ENCODE results near the gene CCDC9B.

The CCDC9B gene

DNA sequence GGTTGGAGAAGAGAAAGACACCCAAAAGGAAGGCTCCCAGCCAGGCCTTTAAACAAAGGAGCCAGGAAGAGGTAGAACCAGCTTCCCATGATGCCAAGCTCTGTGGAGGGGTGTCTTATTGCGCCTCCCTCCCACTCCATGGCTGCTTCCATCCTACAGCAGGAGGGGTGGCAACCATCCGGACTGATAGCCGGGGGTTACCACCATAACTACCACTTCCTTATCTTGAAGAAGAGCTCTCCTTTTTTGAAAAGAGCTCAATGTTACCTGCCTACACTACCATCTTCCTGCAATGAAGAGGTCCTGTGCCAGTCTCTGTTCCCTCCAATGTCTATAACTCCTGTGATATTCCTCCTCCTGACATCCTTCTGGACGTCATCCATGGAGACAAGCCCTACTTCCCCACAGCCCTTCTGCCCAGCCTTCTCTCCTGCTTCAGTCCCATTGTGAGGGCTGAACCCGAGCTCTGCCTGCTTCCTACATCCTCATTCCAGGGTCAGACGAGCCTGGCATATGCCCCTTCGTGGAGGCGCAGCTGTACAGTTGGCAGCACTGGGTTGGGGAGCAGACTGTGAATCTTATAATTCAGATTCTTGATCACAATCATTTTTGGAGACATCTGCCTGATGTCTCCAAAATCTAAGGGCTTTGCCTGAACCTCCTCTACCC lies 8.5 kb downstream of the CCDC9B start:
- Histone ChIP-seq H3K36me3 (ENCODE audit: insufficient read depth, low read depth, low read length) (no peaks in the 10 kb centered on the region; the same call in 1 of the 2 replicates), H3K9me3 (ENCODE audit: insufficient read depth, low read depth, low read length) (no peaks in the 10 kb centered on the region), H3K4me1 (ENCODE audit: insufficient read depth, low read length) (peaks cover 24% of the 10 kb centered on the region), H3K27ac (ENCODE audit: low read length) (no peak overlapping the region), H3K27me3 (ENCODE audit: insufficient read depth, low read length) (peaks cover 5% of the 10 kb centered on the region; the same call in 1 of the 2 replicates), H3K4me3 (ENCODE audit: low read length) (no peak overlapping the region), H3K9ac (ENCODE audit: low read depth, low read length) (no peak overlapping the region)

DNA sequence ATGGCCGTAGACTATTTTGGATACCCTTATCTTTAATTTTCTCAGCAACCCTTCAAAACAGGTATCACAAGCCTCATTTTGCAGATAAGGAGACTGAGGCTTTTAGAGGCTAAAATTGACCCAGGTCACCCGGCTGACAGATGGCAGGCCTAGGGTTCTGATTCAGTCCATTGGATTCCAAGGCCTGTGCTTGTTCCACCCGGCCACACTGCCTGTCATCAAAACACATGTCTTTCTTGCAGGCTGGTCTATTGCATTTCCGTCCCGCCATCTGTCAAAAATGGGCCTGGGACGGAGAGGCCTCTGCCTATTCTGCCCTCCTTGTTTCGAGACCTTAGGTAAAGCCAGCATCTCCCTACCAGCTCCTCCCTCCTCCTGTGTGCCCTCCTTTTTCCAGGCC lies 9.1 kb downstream of the CCDC9B start:
- Histone ChIP-seq H3K27ac (ENCODE audit: low read length) (no peak overlapping the region), H3K9ac (ENCODE audit: low read depth, low read length) (no peak overlapping the region), H3K9me3 (ENCODE audit: insufficient read depth, low read depth, low read length) (no peaks in the 10 kb centered on the region), H3K27me3 (ENCODE audit: insufficient read depth, low read length) (no peaks in the 10 kb centered on the region; the same call in 1 of the 2 replicates), H3K36me3 (ENCODE audit: insufficient read depth, low read depth, low read length) (no peaks in the 10 kb centered on the region; the same call in 1 of the 2 replicates), H3K4me1 (ENCODE audit: insufficient read depth, low read length) (peaks cover 30% of the 10 kb centered on the region), H3K4me3 (ENCODE audit: low read length) (no peak overlapping the region)

DNA sequence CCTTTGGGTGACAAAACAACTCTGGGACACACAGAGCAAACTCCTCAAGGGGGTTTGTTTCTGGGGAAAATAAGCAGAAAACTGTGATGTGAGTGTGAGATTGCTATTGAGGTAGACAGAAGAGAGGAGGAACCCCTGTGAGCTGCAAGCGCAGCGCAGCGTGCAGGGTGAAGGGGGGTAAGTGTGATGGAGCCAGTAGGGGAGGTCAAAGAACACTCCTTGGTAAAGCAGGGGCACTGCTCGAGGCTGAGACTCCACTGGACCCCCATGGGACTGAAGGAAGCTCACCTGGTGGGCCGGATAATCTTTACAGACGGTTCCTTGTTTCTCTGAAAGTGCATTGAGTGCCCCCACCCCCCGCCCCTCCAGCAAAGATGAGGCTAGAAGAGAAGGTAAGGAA lies 9.7 kb downstream of the CCDC9B start:
- H3K36me3 ChIP-seq (ENCODE audit: insufficient read depth, low read depth, low read length), result no peaks in the 10 kb centered on the region; the same call in 1 of the 2 replicates
- H3K27ac ChIP-seq (ENCODE audit: low read length), result no peak overlapping the region
- H3K9ac ChIP-seq (ENCODE audit: low read depth, low read length), result no peak overlapping the region
- H3K4me3 ChIP-seq (ENCODE audit: low read length), result no peak overlapping the region
- H3K9me3 ChIP-seq (ENCODE audit: insufficient read depth, low read depth, low read length), result no peaks in the 10 kb centered on the region
- H3K27me3 ChIP-seq (ENCODE audit: insufficient read depth, low read length), result peaks cover 5% of the 10 kb centered on the region; the same call in 1 of the 2 replicates
- H3K4me1 ChIP-seq (ENCODE audit: insufficient read depth, low read length), result peaks cover 36% of the 10 kb centered on the region

DNA sequence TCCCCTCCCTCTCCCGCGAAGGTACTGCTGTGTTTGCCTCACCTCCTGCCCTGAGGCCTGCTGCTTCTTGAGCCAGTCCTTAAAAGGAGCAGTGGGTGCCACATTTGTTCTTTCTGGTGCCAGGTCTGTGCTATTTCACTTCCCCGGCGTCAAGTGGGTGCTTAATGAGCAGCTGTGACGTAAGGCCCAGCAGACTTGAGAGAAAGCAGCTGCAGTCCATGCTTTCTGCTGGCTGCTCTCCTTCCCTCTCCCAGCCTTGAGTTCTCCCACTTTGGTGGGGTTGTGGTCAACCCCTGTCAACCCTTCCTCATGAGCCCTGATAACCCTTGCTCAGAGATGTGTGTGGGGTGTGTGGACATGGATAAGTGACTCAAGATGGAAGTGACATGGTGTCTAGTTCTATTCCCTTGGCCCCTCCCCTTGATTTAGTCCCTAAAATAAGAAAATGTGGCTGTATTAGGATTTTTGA lies 10.3 kb downstream of the CCDC9B start:
- Histone ChIP-seq H3K9ac (ENCODE audit: low read depth, low read length) (no peak overlapping the region), H3K9me3 (ENCODE audit: insufficient read depth, low read depth, low read length) (no peaks in the 10 kb centered on the region), H3K27me3 (ENCODE audit: insufficient read depth, low read length) (peaks cover 12% of the 10 kb centered on the region), H3K4me1 (ENCODE audit: insufficient read depth, low read length) (peaks cover 40% of the 10 kb centered on the region), H3K27ac (ENCODE audit: low read length) (no peak overlapping the region), H3K4me3 (ENCODE audit: low read length) (no peak overlapping the region), H3K36me3 (ENCODE audit: insufficient read depth, low read depth, low read length) (no peaks in the 10 kb centered on the region; the same call in 1 of the 2 replicates)

DNA sequence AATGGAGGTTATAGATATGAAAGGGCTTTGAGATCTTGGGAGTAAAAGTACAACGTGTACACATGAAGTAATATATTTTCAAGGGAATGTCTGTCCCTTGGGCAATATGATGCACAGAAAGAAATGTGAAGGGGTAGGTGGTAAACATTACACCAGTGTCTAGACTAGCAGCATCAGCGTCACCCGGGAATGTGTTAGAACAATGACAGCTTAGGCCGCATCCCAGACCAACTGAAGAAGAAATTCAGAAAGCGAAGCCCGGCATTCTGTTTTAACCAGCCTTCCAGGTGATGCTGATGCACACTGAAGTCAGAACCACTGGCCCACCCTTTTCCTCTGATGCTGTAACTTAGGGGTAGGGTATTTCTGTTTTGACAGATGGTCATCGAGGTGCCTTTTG lies 10.9 kb downstream of the CCDC9B start:
- Histone ChIP-seq H3K9me3 (ENCODE audit: insufficient read depth, low read depth, low read length) (no peaks in the 10 kb centered on the region), H3K27ac (ENCODE audit: low read length) (no peak overlapping the region), H3K4me3 (ENCODE audit: low read length) (no peak overlapping the region), H3K27me3 (ENCODE audit: insufficient read depth, low read length) (peaks cover 17% of the 10 kb centered on the region), H3K4me1 (ENCODE audit: insufficient read depth, low read length) (peaks cover 46% of the 10 kb centered on the region), H3K36me3 (ENCODE audit: insufficient read depth, low read depth, low read length) (no peaks in the 10 kb centered on the region; the same call in 1 of the 2 replicates), H3K9ac (ENCODE audit: low read depth, low read length) (no peak overlapping the region)

DNA sequence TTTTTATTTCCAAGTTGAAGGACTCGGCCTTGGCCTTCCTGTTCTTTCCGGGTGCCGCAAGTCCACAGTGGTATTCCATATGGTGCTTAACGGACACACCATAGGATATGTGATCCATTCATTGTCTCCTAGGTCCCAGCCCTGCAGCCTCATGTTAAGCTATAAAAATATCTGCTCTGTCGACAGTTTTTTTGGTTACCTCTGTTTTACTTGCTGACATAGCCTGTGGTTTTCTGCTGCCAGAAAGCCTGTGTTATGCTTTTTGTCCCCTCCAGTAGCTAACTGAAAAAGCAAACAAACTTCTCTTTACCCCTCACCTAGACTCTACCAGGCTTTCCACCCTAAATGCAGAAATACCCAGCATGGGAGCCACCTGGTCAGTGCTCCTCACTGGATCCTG lies 12.0 kb downstream of the CCDC9B start:
- H3K9ac ChIP-seq (ENCODE audit: low read depth, low read length), result peak overlapping the region; percentile 13; the same call in 1 of the 2 replicates
- no peaks in the 10 kb centered on the region for H3K9me3 ChIP-seq (ENCODE audit: insufficient read depth, low read depth, low read length)
- H3K4me1 ChIP-seq (ENCODE audit: insufficient read depth, low read length), result peaks cover 43% of the 10 kb centered on the region
- peaks cover 21% of the 10 kb centered on the region for H3K27me3 ChIP-seq (ENCODE audit: insufficient read depth, low read length)
- no peaks in the 10 kb centered on the region; the same call in 1 of the 2 replicates for H3K36me3 ChIP-seq (ENCODE audit: insufficient read depth, low read depth, low read length)
- H3K27ac ChIP-seq (ENCODE audit: low read length), result no peak overlapping the region
- peak overlapping the region; percentile 47; the same call in 1 of the 2 replicates for H3K4me3 ChIP-seq (ENCODE audit: low read length)

DNA sequence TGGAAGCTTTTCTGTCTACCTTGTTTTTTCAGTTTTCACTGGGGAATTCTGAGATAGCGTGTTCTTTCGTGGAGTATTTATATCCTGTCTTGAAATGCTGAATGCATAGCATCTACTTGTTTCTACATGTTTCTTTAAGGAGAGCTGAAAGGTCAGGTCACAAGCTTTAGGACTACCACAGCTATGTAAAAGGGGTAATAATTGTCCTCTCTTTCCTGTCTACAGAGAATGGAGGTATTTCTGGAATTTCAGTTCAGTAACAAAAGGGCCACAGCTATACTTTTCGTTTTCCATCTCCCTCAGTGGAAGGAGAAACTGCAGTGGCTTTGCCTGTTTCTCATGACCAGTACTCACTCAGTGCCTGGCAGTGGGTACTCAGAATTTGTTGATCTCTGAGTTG lies 12.6 kb downstream of the CCDC9B start:
- H3K9ac ChIP-seq (ENCODE audit: low read depth, low read length), result peak overlapping the region; percentile 13; the same call in 1 of the 2 replicates
- H3K27me3 ChIP-seq (ENCODE audit: insufficient read depth, low read length), result peaks cover 21% of the 10 kb centered on the region
- no peak overlapping the region for H3K27ac ChIP-seq (ENCODE audit: low read length)
- H3K4me1 ChIP-seq (ENCODE audit: insufficient read depth, low read length), result peaks cover 43% of the 10 kb centered on the region
- H3K4me3 ChIP-seq (ENCODE audit: low read length), result peak overlapping the region; percentile 47; the same call in 1 of the 2 replicates
- H3K9me3 ChIP-seq (ENCODE audit: insufficient read depth, low read depth, low read length), result no peaks in the 10 kb centered on the region
- no peaks in the 10 kb centered on the region; the same call in 1 of the 2 replicates for H3K36me3 ChIP-seq (ENCODE audit: insufficient read depth, low read depth, low read length)

DNA sequence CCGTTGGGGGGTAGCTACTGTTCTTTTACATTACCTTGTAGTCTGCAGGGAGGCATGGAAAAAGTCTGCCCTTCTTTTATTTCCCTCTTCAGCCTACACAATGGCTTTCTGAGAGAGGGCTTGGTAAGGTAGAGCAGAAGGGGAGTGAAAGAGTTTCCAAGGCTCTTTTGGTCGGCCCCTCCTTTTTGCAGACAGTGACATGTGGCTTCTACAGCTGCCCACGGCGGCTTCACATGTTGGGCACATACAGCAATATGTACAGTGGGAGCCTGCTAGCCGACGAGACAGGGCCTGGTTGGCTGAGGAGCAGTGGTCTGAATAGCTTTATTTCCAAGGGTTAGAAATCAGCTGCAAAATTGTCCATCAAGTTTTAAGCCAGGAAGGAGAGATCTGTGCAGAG lies 13.3 kb downstream of the CCDC9B start:
- Histone ChIP-seq H3K27me3 (ENCODE audit: insufficient read depth, low read length) (peaks cover 28% of the 10 kb centered on the region), H3K4me3 (ENCODE audit: low read length) (peak overlapping the region; percentile 47; the same call in 1 of the 2 replicates), H3K27ac (ENCODE audit: low read length) (no peak overlapping the region), H3K36me3 (ENCODE audit: insufficient read depth, low read depth, low read length) (no peaks in the 10 kb centered on the region; the same call in 1 of the 2 replicates), H3K9me3 (ENCODE audit: insufficient read depth, low read depth, low read length) (no peaks in the 10 kb centered on the region), H3K9ac (ENCODE audit: low read depth, low read length) (peak overlapping the region; percentile 13; the same call in 1 of the 2 replicates), H3K4me1 (ENCODE audit: insufficient read depth, low read length) (peaks cover 43% of the 10 kb centered on the region)

DNA sequence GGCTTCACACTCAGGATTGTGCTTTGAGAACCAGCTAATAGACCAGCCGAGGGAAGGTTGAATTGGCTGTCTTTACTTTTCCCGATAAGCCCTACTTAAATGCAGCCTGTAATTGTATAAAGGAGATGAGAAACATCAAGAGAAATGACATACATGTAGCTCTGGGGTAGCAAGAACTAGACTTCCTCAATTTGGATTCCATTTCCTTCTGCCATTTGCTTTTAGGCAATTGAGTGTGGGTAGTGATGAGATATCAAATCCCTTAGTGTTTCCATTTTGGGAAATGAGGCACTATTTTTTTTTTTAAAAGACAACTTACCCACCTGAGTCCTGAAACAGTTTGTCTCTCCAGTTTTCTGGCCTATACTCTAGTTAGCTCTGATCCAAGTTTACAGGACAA lies 15.0 kb downstream of the CCDC9B start:
- H3K9me3 ChIP-seq (ENCODE audit: insufficient read depth, low read depth, low read length), result no peaks in the 10 kb centered on the region
- H3K27ac ChIP-seq (ENCODE audit: low read length), result no peak overlapping the region
- peak overlapping the region; percentile 61; the same call in 1 of the 2 replicates for H3K4me3 ChIP-seq (ENCODE audit: low read length)
- H3K27me3 ChIP-seq (ENCODE audit: insufficient read depth, low read length), result peaks cover 44% of the 10 kb centered on the region
- peaks cover 48% of the 10 kb centered on the region for H3K4me1 ChIP-seq (ENCODE audit: insufficient read depth, low read length)
- H3K9ac ChIP-seq (ENCODE audit: low read depth, low read length), result no peak overlapping the region
- no peaks in the 10 kb centered on the region; the same call in 1 of the 2 replicates for H3K36me3 ChIP-seq (ENCODE audit: insufficient read depth, low read depth, low read length)

DNA sequence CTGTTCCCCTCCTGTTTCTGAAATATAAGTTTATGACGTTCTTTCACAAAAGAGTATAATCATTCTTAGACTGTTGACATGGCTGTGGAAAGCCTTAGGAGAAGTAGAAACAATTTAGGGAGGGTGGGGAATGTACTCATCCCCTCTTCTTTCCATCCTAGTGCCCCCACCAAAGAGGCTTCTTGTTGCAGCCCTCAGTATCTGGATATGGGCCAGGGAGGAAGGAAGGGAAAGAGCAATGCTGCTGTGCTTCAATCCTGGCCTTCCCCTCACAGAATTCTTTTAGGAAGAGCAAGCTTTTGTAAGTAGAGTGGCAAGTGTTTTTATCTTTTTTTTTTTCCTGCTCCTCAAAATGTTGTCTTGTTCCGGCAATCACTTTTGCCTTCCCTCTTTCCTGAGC lies 15.6 kb downstream of the CCDC9B start:
- Histone ChIP-seq H3K4me3 (ENCODE audit: low read length) (peak overlapping the region; percentile 61), H3K27ac (ENCODE audit: low read length) (no peak overlapping the region), H3K9ac (ENCODE audit: low read depth, low read length) (peak overlapping the region; percentile 8; the same call in 1 of the 2 replicates), H3K4me1 (ENCODE audit: insufficient read depth, low read length) (peaks cover 51% of the 10 kb centered on the region), H3K9me3 (ENCODE audit: insufficient read depth, low read depth, low read length) (no peaks in the 10 kb centered on the region), H3K36me3 (ENCODE audit: insufficient read depth, low read depth, low read length) (no peaks in the 10 kb centered on the region; the same call in 1 of the 2 replicates), H3K27me3 (ENCODE audit: insufficient read depth, low read length) (peaks cover 44% of the 10 kb centered on the region)

DNA sequence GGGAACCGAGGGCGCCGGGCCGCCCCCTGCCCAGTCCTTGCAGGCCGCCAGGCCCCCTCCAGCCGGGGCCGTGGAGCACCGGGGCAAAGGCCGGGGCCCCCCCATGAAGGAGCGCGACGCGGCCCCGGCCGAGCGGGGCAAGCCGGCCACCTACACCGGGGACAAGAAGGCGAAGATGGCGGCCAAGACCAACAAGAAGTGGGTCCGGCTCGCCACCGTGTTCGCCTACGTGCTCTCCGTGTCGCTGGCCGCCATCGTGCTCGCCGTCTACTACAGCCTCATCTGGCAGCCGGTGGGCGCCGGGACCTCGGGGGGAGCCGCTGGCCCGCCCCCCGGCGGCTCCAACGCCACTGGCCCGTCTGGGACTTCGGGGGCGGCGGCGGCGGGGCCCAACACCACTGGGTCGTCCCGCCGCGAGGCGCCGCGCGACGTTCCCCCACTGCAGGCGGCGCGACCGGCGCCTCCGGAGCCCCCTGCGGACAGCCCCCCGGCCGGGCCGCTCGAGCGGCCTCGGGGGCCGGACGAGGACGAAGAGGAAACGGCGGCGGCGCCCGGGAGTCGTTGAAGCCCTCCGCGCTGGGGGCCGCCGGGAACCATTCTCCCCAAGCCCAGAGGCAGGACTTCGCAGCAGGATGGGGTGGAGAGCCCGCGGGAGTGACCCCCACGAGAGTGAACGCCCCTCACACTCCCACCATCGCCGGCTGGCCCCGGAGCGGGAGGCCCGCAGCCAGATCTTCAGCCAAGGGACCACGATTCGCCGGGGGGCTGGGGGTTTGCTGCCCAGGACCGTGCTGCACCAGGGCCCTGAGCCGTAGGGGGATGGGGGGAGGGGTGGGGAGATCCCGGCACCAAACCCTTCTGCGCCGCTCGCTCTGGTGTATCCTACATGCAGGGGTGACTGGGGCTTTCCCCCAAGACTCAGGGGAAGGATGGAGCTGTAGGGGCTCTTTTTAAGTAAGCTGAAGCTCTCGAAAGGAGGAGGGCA lies 16.5 kb downstream of the CCDC9B start:
- H3K9me3 ChIP-seq (ENCODE audit: insufficient read depth, low read depth, low read length), result no peaks in the 10 kb centered on the region
- H3K36me3 ChIP-seq (ENCODE audit: insufficient read depth, low read depth, low read length), result no peaks in the 10 kb centered on the region; the same call in 1 of the 2 replicates
- H3K27ac ChIP-seq (ENCODE audit: low read length), result no peak overlapping the region
- H3K4me1 ChIP-seq (ENCODE audit: insufficient read depth, low read length), result peaks cover 48% of the 10 kb centered on the region
- H3K27me3 ChIP-seq (ENCODE audit: insufficient read depth, low read length), result peaks cover 44% of the 10 kb centered on the region
- H3K4me3 ChIP-seq (ENCODE audit: low read length), result peak overlapping the region; percentile 61
- peak overlapping the region; percentile 8; the same call in 1 of the 2 replicates for H3K9ac ChIP-seq (ENCODE audit: low read depth, low read length)
